Measurements from ENCODE around the gene ANKLE2. TPM values are rescaled to one million over a fixed set of nuclear protein-coding genes. Genes with fewer than 3 reads are reported as not detected.

The ANKLE2 gene
- total RNA-seq, 2 donors from 2014 or later = 21.1 to 34.1 TPM

DNA sequence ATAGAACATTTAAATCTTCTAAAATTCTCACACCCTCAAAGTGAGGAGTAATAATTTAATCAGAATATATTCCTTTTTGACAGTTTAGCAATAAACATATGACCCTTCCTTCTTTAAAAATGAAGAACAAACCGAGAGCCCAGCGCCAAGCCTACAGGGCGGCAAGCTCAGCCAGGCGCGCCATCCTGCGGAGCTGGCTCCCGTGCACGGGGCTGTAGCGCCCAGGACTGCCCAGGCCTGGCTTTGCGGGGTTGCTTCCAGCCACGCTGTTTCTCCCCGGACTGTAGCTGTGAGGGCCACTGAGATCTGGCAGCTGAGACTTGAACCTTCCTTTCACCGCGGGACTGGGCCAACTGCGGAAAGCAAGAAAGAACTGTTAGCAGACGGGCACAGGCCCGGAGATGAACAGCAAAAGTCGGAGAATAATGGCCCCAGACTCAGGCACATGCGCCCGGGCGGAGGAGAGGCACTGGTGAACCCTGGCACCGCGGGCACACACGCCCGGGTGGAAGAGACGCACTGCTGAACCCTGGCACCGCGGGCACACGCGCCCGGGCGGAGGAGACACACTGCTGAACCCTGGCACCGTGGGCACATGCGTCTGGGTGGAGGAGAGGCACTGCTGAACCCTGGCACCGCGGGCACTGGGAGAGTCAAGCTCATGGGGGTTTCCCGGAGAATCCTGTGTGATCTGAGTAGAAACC, 34.4 kb downstream of the ANKLE2 start:
- DNase-seq (no peak), ATAC-seq (no peak)
- intact Hi-C loops (cut with DNase I) = no loop called here

GRCh38 chr12:132726386-132726785, 35.2 kb downstream of the ANKLE2 start:
- intact Hi-C loops (cut with DNase I) = no loop called here
- ATAC-seq (no peak), DNase-seq (no peak)

DNA sequence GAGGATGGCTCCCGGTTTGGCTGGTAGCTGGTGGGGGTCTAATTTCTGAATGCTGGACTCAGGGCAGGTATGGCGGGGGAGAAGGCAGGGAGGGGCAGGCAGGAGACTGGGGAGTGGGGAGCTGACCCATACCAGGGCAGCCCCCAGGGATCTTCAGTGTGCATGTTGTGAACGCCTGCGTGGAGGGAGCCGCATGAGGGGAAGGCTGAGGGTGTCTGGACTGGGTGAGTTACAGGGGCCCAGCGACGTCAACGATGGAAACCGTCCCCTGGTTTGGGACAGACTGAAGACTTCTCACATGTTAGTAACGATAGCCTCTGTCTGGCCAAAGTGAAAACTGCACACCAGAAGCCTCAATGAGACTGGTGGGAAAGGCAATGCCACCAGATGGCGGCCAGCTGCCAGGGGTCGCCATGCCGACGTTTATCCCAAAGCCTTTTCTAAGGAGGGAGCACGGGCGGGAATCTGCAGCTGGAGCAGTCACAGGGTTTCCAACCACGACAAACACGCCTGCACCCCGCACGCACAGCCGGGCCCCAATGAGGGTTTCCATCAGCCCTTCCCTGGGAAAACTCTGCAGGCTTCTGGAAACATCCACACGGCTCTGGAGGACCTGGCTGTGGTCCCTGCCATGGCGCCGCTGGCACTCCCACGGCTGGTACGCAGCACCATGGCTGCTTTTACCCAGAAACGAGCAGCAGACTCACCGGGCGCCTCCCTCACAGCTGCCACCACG, 37.0 kb downstream of the ANKLE2 start:
- DNase-seq (no peak), ATAC-seq (no peak)
- intact Hi-C loops (cut with DNase I) = no loop called here

GRCh38 chr12:132723764-132724140, 37.9 kb downstream of the ANKLE2 start:
- intact Hi-C loops (cut with DNase I) = no loop called here
- ATAC-seq (no peak), DNase-seq (no peak)

DNA sequence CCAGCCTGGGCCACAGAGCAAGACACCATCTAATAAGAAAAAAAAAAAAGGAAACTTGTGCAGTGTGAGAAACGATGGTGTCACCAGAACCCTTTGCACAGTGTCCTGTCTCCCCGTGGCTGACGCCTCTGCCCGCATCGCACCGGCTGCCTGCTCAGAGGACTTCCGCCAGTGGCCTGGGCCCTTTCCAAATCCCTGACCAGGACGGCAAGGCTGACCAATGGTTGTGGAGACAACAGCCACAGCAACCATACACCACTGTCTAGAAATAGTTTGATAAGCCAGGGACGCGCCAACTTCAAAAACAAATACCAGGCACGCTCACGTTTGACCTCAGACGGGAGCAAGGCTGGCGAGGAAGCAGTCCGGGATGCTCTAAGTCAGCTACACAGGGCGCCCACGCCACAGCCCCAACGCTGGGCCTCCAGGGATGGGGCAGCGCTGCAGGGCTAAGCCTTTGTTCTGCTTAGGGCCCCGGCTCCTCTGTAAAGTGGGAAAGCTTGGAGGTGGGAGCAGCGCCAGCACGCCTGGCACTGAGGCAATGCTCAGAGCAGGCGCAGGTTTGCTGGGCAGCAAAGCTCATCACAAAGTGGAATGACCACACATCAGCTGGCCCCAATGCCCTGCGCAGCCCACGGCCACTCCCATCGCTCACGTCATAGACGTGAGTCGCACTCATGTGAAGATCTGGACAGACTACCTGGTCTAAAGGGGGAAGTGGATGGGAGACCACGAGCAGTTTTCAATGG, 38.4 kb downstream of the ANKLE2 start:
- intact Hi-C loops (cut with DNase I) = no loop called here
- ATAC-seq = peak; percentile 67 to 76
- peak; percentile 67 for DNase-seq

DNA sequence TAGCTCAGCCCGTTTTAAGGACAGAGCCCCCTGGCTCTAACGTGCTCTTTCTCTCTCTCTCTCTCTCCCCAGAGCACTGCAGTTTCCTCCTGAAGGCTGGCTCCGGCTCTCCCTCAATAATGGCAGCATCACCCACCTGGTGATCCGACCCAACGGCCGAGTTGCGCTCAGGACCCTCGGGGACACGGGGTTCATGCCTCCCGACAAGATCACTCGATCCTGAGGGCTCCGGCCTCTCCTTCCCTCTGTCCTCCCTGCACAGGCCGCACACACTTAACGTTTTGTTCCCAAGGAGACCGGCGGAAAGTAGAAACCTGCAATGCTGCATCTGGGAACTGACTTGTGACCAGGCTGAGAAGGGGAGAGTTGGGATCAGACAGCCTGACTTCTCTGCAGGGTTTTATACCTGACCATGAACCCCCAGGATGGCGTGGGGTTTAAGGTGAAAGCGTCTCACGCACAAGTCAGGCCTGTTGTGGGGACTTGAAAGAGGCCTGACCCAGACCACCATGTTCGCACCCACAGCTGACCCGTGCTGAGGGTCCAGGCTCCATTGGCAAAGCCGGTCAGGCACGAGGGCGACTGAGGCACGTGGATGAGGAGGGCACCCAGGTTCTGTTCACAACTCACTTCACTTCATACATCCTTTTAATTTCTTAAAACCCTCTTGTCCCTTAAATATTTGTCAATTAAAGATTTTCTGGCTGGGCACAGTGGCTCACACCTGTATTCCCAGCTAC, 40.9 kb downstream of the ANKLE2 start:
- DNase-seq (no peak), ATAC-seq (no peak)
- intact Hi-C loops (cut with DNase I) = no loop called here

DNA sequence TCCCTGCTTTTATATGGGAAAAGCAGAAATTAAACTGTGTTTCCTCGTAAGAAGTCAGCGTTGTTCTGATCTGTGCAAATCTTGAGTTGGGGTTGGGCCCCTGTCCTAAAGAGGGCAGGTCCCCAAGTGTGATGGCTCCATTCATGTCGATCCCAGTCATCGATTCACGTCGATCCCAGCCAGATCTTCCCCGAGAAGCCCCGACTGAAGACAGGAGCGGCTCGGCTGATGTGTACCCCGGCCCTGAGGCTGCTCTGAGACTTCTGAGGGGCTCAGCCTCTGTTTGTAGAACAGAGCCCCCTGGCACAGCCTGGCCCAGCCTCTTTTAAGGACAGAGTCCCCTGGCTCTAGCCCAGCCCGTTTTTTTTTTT, 41.7 kb downstream of the ANKLE2 start:
- intact Hi-C loops (cut with DNase I) = no loop called here
- ATAC-seq = no peak
- no peak for DNase-seq

- DNase-seq (no peak), ATAC-seq (peak in 1 of 2 donors; percentile 4)
- intact Hi-C loops (cut with DNase I) = no loop called here
Measured at GRCh38 chr12:132719141-132719953, 42.3 kb downstream of the ANKLE2 start.

DNA sequence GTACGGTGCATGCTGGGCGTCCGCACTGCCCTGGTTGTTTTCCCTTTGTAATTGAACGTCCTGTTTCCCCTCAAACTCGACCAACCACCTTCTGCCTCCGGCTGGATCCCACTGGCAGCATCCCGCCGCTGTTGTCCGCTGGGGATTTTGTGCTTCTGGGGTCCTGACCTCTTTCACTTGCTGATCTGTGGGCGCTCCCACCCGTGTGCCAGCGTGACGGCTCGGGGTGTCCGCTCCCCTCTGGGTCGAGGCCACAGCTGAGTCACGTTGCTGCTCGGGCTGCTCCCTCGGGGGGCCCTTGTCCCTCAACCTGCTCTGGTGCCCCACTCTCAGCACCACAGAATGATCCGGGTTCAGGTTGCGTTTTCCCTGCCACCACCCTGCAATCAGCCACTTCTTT, 43.0 kb downstream of the ANKLE2 start:
- intact Hi-C loops (cut with DNase I) = no loop called here
- DNase-seq (no peak), ATAC-seq (no peak)

DNA sequence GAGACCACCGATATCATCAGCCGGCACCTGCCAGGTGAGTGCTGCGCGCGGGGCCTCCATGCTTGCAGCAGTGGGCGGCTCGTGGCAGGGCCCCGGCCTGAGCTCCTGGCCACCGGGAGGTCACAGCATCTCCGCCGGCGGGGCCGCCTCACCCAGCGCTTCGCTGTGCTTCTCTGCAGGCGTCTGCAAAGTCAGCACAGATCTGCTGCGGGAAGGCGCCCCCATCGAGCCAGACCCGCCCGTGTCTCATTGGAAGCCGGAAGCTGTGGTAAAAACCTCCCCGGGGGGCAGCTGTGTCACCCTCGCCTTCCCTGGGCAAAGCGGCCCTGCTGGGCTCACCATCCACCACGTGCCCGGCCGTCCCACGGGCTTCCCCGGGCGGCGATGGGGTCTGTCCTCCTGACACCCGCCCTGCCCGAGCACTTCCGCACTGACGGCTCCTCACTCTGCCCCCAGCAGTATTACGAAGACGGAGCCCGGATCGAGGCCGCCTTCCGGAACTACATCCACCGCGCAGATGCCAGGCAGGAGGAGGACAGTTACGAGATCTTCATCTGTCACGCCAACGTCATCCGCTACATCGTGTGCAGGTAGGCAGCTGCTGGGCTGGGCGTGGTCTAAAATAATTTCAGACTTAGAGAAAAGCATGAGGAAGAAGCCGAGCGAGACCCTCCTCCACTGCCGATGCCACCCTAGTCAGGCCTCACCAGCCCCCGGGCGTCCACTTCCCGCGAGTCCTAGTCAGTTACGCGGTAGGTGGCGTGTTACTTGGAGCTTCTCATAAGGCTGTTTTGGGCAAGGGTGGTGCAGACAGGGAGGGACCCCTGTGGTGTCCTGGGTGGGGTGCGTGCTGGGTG, 43.9 kb downstream of the ANKLE2 start:
- DNase-seq = no peak
- ATAC-seq = no peak
- intact Hi-C loops (cut with DNase I) = no loop called here

DNA sequence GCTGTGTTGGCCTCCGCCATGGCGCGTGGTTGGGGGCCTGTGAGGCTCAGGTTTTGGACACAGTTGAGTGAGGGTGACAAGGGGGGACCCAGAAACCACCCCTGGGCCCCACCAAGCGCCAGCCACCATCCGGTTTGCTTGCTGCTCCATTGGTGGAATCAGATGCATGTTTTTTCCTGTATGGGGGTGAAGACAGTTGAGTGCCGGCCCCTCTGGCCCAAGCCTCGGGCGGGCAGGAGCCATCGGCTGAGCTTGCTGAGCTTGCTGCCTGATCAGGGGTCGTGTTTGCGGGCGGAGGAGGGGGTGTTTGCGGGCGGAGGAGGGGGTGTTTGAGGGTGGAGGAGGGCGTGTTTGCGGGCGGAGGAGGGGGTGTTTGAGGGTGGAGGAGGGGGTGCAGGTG, 44.6 kb downstream of the ANKLE2 start:
- intact Hi-C loops (cut with DNase I) = no loop called here
- DNase-seq = no peak
- ATAC-seq = no peak

DNA sequence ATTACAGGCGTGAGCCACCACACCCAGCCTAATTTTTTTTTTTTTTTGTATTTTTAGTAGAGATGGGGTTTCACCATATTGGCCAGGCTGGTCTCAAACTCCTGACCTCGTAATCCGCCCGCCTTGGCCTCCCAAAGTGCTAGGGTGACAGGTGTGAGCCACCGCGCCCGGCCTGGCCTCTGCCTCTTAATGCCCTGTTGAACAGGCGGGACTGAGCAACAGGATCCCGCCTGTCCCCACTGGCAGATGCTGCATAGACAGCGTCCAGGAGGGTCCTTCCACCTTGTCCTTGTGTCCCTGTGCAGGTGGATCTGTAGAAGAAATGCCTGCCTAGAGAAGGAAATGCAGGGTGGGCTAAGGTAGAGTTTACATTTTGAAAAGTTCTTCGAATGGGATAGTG, 45.3 kb downstream of the ANKLE2 start:
- ATAC-seq = no peak
- no peak for DNase-seq
- intact Hi-C loops (cut with DNase I) = no loop called here

GRCh38 chr12:132715874-132716273, 45.8 kb downstream of the ANKLE2 start:
- DNase-seq (no peak), ATAC-seq (no peak)
- intact Hi-C loops (cut with DNase I) = no loop called here

- intact Hi-C loops (cut with DNase I) = no loop called here
- DNase-seq (no peak), ATAC-seq (no peak)
Measured at GRCh38 chr12:132713123-132713522, 48.5 kb downstream of the ANKLE2 start.

DNA sequence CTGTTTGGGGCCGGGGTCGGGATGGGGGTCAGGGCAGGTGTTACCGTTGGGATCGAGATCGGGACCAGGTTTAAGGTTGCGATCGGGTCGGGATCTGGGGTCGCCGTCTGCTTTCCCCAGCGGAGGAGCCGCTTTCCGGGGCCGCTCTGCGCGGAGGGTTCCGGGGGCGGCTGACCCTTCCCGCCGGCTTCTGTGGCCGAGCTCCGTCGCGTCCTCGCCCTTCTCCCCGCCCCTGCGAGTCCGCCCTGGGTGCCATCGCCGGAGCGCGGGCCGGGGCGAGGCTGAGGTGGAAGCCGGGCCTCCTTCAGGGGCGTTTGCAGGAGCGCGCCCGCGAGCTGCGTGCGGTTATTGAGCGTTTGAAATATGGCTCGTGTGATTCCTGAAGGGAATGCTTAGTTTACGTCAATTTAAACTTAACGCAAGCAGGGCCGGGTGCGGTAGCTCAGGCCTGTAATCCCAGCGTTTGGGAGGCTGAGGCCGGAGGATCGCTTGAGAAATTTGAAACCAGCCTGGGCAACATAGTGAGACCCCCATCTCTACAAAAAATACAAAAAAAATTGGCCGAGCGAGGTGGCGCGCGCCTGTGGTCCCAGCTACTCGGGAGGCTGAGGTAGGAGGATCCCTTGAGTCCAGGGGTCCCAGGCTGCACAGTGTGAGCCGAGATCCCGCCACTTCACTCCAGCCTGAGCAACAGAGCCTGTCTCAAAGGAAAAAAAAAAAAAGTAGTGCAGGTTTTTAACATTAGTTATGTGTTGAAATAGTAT, 50.4 kb downstream of the ANKLE2 start:
- intact Hi-C loops (cut with DNase I) = no loop called here

DNA sequence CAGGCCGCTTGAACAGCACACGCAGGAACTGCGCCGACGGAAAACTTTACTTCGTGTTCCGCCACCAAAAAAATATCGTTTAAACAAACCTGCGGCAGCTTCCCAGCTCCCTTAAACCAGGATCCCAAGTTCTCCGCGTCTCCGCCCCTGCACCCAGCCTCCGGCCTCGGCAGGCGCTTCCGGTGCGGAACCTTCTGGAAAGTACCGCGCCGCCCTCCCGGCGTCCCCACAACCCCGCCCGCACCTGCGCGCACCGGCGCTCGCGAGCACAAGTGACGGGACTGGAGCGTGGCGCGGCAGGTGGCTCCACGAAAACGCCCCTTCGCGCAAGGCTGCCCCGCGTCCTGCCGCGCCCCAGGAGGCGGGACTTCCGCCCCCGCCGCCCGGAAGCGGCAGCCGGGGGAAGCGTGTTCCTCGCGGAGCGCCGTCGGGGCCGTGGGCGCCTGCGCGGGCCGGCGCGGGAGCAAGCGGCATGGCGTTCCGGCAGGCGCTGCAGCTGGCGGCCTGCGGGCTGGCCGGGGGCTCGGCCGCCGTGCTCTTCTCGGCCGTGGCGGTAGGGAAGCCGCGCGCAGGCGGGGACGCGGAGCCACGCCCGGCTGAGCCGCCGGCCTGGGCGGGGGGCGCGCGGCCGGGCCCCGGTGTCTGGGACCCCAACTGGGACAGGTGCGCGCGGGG, 51.1 kb downstream of the ANKLE2 start, which contains the start of gene PGAM5:
TSS of gene PGAM5 (plus strand) at position 438 of the 675 bp plus-strand sequence. CDS start at position 473, 35 bp downstream.
- intact Hi-C loops (cut with DNase I) = no loop called here
- DNase-seq (peak; percentile 83), ATAC-seq (peak; percentile 95 to 98)

More for the DNA sequence above, 50.4 kb downstream of the ANKLE2 start:
- ATAC-seq = peak; percentile 3 to 5
- DNase-seq = no peak

- no peak for DNase-seq
- peak; percentile 31 to 50 for ATAC-seq
- intact Hi-C loops (cut with DNase I) = no loop called here
Measured at GRCh38 chr12:132710043-132710404, 51.6 kb downstream of the ANKLE2 start.
